Duodenal mucosa (tissue), 2 donors: ENCODE data around the gene NUAK1.

Experiments used
- H3K27ac ChIP-seq: one replicate; pipeline ENCODE4 v1.7.0; 2013; ENCODE audit warnings: low read depth, low read length
- H3K27me3 ChIP-seq, 2 donors: one replicate each; pipeline ENCODE4 v1.7.0; 2013; ENCODE audit warnings: low read length in 2 of 2, control low read depth in 1 of 2; ENCODE audit not compliant: insufficient read depth in 2 of 2, control insufficient read depth in 1 of 2
- H3K36me3 ChIP-seq, 2 donors: one replicate each; pipeline ENCODE4 v1.7.0; 2013; ENCODE audit warnings: low read length in 2 of 2, control low read depth in 1 of 2; ENCODE audit not compliant: insufficient read depth in 2 of 2, control insufficient read depth in 1 of 2
- H3K4me1 ChIP-seq, 2 donors: one replicate each; pipeline ENCODE4 v1.7.0; 2013; ENCODE audit warnings: low read length in 2 of 2, control low read depth in 1 of 2; ENCODE audit not compliant: insufficient read depth in 2 of 2, control insufficient read depth in 1 of 2
- H3K4me3 ChIP-seq, 2 donors: one replicate each; pipeline ENCODE4 v1.7.0; 2013; ENCODE audit warnings: low read length in 2 of 2, low read depth in 1 of 2
- H3K9ac ChIP-seq, 2 donors: one replicate each; pipeline ENCODE4 v1.7.0; 2013; ENCODE audit warnings: low read length in 2 of 2, low read depth in 1 of 2
- H3K9me3 ChIP-seq, 2 donors: one replicate each; pipeline ENCODE4 v1.7.0; 2013; ENCODE audit warnings: low read length in 2 of 2, control low read depth in 1 of 2; ENCODE audit not compliant: control insufficient read depth in 1 of 2

NUAK1 gene

DNA sequence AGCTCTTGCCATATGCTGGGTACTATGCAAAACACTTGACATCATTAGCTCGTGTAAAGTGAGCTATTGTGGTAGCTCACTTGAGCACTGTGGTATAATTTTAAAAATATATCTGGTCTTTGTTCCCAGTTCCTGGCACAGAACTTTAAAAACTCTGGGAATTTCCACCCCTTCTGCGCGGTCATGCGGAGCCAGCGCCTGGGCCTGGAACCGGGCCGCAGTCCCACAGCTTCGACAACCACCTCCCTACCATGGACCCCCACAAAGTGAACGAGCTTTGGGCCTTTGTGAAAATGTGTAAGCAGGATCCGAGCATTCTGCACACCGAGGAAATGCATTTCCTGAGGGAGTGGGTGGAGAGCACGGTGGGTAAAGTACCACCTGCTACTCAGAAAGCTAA is 123.1 kb downstream of the NUAK1 start:
- Histone ChIP-seq H3K36me3 (no peaks in the 10 kb centered on the region), H3K4me3 (no peak overlapping the region), H3K4me1 (no peaks in the 10 kb centered on the region)

DNA sequence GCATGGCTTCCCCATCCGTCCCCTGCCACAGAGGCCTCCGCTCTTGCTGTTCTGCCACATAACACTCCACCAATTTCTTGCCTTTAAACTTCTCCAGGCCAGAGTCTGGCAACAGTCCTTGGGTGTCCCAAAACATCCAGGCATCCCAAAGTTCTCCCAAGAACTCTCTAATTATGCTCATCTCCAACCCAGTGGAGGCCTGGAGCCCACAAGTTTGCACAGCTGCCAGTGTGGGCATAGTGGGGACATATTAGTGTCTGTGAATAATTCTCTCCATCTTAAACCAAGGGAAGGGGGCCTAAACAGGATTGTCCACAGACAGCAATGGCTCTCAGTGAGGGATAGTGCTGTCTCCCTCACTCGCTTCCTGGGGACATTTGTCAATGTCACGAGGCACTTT is 124.8 kb downstream of the NUAK1 start:
- no peaks in the 10 kb centered on the region for H3K36me3 ChIP-seq
- H3K4me1 ChIP-seq: no peaks in the 10 kb centered on the region
- H3K9ac ChIP-seq: no peak overlapping the region
- H3K27me3 ChIP-seq: no peaks in the 10 kb centered on the region
- H3K27ac ChIP-seq: no peak overlapping the region
- peaks cover 4 to 6% of the 10 kb centered on the region in 2 donors for H3K9me3 ChIP-seq
- H3K4me3 ChIP-seq: no peak overlapping the region

More for the DNA sequence above, 123.1 kb downstream of the NUAK1 start:
- H3K27me3 ChIP-seq: no peaks in the 10 kb centered on the region
- H3K9ac ChIP-seq: no peak overlapping the region
- H3K9me3 ChIP-seq: peaks cover 4 to 12% of the 10 kb centered on the region in 2 donors
- no peak overlapping the region for H3K27ac ChIP-seq
